ENCODE measurements around the gene DGCR2. TPM values are rescaled to one million over a fixed set of nuclear protein-coding genes. Genes with fewer than 3 reads are reported as not detected.

The DGCR2 gene
- total and polyA plus RNA-seq, 2 of the 8 experiments (the other 6 are each of a cell fraction or from before 2014, with no cell fraction given): 42.3 to 62.2 TPM

DNA sequence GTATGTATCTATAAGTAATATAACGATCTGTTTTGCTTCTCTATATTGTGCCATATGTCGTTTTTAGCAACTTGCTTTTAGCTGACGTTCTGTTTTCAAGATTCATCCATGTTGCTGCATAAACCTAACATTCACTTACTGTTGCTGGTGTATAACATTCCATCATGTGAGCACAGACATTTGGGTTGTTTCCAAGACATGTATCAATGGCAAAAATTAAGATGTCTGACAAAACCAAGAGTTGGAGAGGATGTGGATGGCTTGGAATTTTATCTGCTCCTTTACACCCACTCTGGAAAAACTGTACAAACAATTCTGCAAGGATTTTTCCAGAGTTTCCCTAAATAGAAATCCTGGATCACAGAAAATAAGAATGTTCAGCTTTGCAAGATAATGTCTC, 40.9 kb downstream of the DGCR2 start:
- H3K23me2 ChIP-seq (ENCODE audit: low read depth, low read length): no peaks in the 10 kb centered on the region
- H3K27me3 ChIP-seq (replicated peaks in 1 of 4; ENCODE audit: control insufficient read depth in 3 of 4, extremely low read depth in 1 of 4, insufficient read depth in 3 of 4, low read length in 3 of 4): no peaks in the 10 kb centered on the region
- H2AK5ac ChIP-seq (ENCODE audit: low read depth, low read length): no peak overlapping the region
- H3K36me3 ChIP-seq (ENCODE audit: control insufficient read depth in 2 of 4, insufficient read depth in 4 of 4, low read length in 3 of 4): peaks cover 0 to 6% (median 2%) of the 10 kb centered on the region in 4 experiments; a peak in 2 of 8 replicates
- H4K8ac ChIP-seq (ENCODE audit: extremely low read depth, insufficient read depth, low read length): no peak overlapping the region
- FAIRE-seq (no peak), DNase-seq (ENCODE audit: low read depth in 1 of 2, low spot score in 2 of 2) (no peak)
- H4K20me1 ChIP-seq (replicated peaks in 1 of 2; ENCODE audit: control insufficient read depth in 1 of 2, insufficient read depth in 2 of 2, low read length in 2 of 2): peaks cover 0 to 7% of the 10 kb centered on the region in 2 experiments
- no peaks in the 10 kb centered on the region; a peak in 1 of 4 replicates for H3K79me2 ChIP-seq (ENCODE audit: control insufficient read depth in 1 of 2, insufficient read depth in 2 of 2, low read length in 2 of 2)
- no peak overlapping the region for H3K4ac ChIP-seq (replicated peaks; ENCODE audit: insufficient read length, low read depth, low read length)
- no peak overlapping the region for H4K5ac ChIP-seq (ENCODE audit: insufficient read length, low read depth, low read length)
- no peak overlapping the region for H4K91ac ChIP-seq (replicated peaks; ENCODE audit: insufficient read length, low read length)
- H3K9me3 ChIP-seq (ENCODE audit: insufficient read depth in 2 of 2, low read depth in 1 of 2, low read length in 1 of 2): peaks cover 0 to 6% of the 10 kb centered on the region in 2 experiments; a peak in 1 of 4 replicates
- H2BK5ac ChIP-seq (ENCODE audit: low read depth, low read length): no peak overlapping the region
- no peak overlapping the region for H3K56ac ChIP-seq (replicated peaks; ENCODE audit: insufficient read length, low read depth, low read length)
- H2BK120ac ChIP-seq (replicated peaks; ENCODE audit: low read depth, low read length): no peak overlapping the region
- no peak overlapping the region for H3K14ac ChIP-seq (ENCODE audit: insufficient read length)
- no peak overlapping the region for H2BK20ac ChIP-seq (ENCODE audit: low read length)
- H3K18ac ChIP-seq (ENCODE audit: extremely low read depth, low read length): no peak overlapping the region
- no peak overlapping the region for H2BK15ac ChIP-seq (ENCODE audit: low read length)
- H3K4me3 ChIP-seq (ENCODE audit: extremely low read depth in 1 of 4, insufficient read depth in 2 of 4, low read depth in 3 of 4, low read length in 4 of 4): no peak overlapping the region
- H3K79me1 ChIP-seq (ENCODE audit: low read depth, low read length): no peaks in the 10 kb centered on the region
- ChIA-PET POLR2A (ENCODE audit: partially characterized antibody) (no interaction called here), CTCF (ENCODE audit: partially characterized antibody) (interaction anchor here (0.9 to 1.4 kb wide), 3 partner anchors 19 to 98 kb away, joined by 3 to 6 read pairs (median 3); partner anchors contain the start of genes ESS2 and SLC25A1)
- H2BK12ac ChIP-seq (ENCODE audit: low read depth, low read length): no peak overlapping the region
- H3K9ac ChIP-seq (replicated peaks in 1 of 4; ENCODE audit: extremely low read depth in 1 of 4, low read depth in 3 of 4, low read length in 3 of 4): no peak overlapping the region
- no peak overlapping the region for H3K23ac ChIP-seq (ENCODE audit: insufficient read length)
- no peak overlapping the region for H3K27ac ChIP-seq (ENCODE audit: low read depth, low read length)
- H2AFZ ChIP-seq (ENCODE audit: low read length): no peak overlapping the region
- peaks cover 0 to under 1% (median 0%) of the 10 kb centered on the region in 4 experiments; a peak in 1 of 7 replicates for H3K4me1 ChIP-seq (replicated peaks in 1 of 4; ENCODE audit: control insufficient read depth in 3 of 4, insufficient read depth in 4 of 4, low read length in 3 of 4)
- 88% methylated on average over 3 of the region's 3 CpGs; no CpG with 5 or more reads in 1 of the 2 experiments for WGBS, 2 experiments (ENCODE audit: extremely low coverage in 1 of 2, insufficient coverage in 1 of 2, insufficient read length in 1 of 2, insufficient replicate concordance in 2 of 2, low coverage in 1 of 2, low lambda C conversion rate in 2 of 2, missing lambda C conversion rate in 1 of 2)
- H3K4me2 ChIP-seq (ENCODE audit: insufficient read depth in 1 of 2, low read depth in 2 of 2, low read length in 2 of 2): no peak overlapping the region
- TF ChIP-seq, protein P1, sequence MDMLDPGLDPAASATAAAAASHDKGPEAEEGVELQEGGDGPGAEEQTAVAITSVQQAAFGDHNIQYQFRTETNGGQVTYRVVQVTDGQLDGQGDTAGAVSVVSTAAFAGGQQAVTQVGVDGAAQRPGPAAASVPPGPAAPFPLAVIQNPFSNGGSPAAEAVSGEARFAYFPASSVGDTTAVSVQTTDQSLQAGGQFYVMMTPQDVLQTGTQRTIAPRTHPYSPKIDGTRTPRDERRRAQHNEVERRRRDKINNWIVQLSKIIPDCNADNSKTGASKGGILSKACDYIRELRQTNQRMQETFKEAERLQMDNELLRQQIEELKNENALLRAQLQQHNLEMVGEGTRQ (IDR thresholded peaks at IDR 0.05; ENCODE audit: low read length): no peak
- TF ChIP-seq TAF1 (IDR thresholded peaks at IDR 0.05; ENCODE audit: low read depth, low read length) (no peak), ASH2L (IDR thresholded peaks at IDR 0.05; ENCODE audit: low read length) (no peak), KDM4A (IDR thresholded peaks at IDR 0.05; ENCODE audit: low read depth, low read length, severe bottlenecking) (no peak), CEBPB (IDR thresholded peaks at IDR 0.05; ENCODE audit: low read depth, low read length) (no peak), SIN3A (conservative IDR thresholded peaks at IDR 0.05 in 1 of 2, IDR thresholded peaks at IDR 0.05 in 1 of 2; ENCODE audit: low read depth in 1 of 2, low read length in 2 of 2) (no peak), KDM5A (IDR thresholded peaks at IDR 0.05; ENCODE audit: low read length) (no peak), SAP30 (IDR thresholded peaks at IDR 0.05; ENCODE audit: insufficient read depth, insufficient replicate concordance, low read length) (no peak), TAF7 (optimal IDR thresholded peaks at IDR 0.05; ENCODE audit: borderline replicate concordance, low read depth, low read length) (no peak), EGR1 (IDR thresholded peaks at IDR 0.05; ENCODE audit: borderline replicate concordance, low read depth, low read length) (no peak), TCF12 (IDR thresholded peaks at IDR 0.05; ENCODE audit: low read depth, low read length) (no peak), EZH2 (IDR thresholded peaks at IDR 0.05; ENCODE audit: low read depth, low read length, severe bottlenecking) (no peak), SRF (IDR thresholded peaks at IDR 0.05; ENCODE audit: low read depth, low read length) (no peak)

Data from H1 (cell line).